PFSK-1 (cell line): ENCODE results near the gene SUPT7L.

Source experiments
- FOXP2 ChIP-seq: optimal IDR thresholded peaks from 2 replicates; pipeline ENCODE3; 2011; ENCODE audit warnings: borderline replicate concordance, control low read depth, inconsistent platforms; ENCODE audit not compliant: insufficient read depth; ENCODE audit errors: extremely low read length, extremely low read depth
- POLR2AphosphoS5 ChIP-seq: IDR thresholded peaks from 2 replicates; pipeline ENCODE4 v1.6.1; 2012; ENCODE audit warnings: low read depth, mild to moderate bottlenecking, control low read depth, low read length, moderate library complexity
- SIN3A ChIP-seq: IDR thresholded peaks from 2 replicates; pipeline ENCODE4 v1.6.1; 2012; ENCODE audit warnings: mild to moderate bottlenecking, low read length, moderate library complexity, borderline replicate concordance; ENCODE audit not compliant: insufficient read depth
- TAF1 ChIP-seq: IDR thresholded peaks from 2 replicates; pipeline ENCODE4 v1.6.1; 2012; ENCODE audit warnings: low read length, control low read depth, borderline replicate concordance; ENCODE audit not compliant: insufficient read depth
- TF ChIP-seq, protein P1 (sequence below), 2 experiments: IDR thresholded peaks; 2 replicates each; pipeline versions ENCODE4 v1.6.1 to v1.8.0; 2011 to 2012; ENCODE audit warnings: low read depth in 2 of 2, low read length in 2 of 2, control low read depth in 1 of 2, inconsistent platforms in 1 of 2, mild to moderate bottlenecking in 1 of 2, moderate library complexity in 1 of 2; ENCODE audit not compliant: insufficient read depth in 1 of 2

The SUPT7L gene

DNA sequence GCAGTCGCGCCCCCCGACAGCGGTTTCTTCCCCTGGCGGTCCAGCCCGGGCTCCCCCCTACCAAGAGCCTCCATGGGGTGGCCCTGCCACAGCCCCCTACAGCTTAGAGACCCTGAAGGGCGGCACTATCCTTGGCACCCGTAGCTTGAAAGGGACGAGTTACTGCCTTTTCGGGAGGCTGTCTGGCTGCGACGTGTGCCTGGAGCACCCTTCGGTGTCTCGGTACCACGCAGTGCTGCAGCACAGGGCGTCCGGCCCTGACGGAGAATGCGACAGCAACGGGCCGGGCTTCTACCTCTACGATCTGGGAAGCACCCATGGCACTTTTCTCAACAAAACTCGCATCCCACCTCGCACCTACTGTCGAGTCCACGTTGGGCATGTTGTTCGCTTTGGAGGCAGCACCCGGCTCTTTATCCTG lies 750 bp upstream of the SUPT7L start:
- TF ChIP-seq, protein P1, sequence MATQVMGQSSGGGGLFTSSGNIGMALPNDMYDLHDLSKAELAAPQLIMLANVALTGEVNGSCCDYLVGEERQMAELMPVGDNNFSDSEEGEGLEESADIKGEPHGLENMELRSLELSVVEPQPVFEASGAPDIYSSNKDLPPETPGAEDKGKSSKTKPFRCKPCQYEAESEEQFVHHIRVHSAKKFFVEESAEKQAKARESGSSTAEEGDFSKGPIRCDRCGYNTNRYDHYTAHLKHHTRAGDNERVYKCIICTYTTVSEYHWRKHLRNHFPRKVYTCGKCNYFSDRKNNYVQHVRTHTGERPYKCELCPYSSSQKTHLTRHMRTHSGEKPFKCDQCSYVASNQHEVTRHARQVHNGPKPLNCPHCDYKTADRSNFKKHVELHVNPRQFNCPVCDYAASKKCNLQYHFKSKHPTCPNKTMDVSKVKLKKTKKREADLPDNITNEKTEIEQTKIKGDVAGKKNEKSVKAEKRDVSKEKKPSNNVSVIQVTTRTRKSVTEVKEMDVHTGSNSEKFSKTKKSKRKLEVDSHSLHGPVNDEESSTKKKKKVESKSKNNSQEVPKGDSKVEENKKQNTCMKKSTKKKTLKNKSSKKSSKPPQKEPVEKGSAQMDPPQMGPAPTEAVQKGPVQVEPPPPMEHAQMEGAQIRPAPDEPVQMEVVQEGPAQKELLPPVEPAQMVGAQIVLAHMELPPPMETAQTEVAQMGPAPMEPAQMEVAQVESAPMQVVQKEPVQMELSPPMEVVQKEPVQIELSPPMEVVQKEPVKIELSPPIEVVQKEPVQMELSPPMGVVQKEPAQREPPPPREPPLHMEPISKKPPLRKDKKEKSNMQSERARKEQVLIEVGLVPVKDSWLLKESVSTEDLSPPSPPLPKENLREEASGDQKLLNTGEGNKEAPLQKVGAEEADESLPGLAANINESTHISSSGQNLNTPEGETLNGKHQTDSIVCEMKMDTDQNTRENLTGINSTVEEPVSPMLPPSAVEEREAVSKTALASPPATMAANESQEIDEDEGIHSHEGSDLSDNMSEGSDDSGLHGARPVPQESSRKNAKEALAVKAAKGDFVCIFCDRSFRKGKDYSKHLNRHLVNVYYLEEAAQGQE (IDR thresholded peaks at IDR 0.05; ENCODE audit: insufficient read depth in 1 of 2, low read depth in 2 of 2, low read length in 2 of 2): no peak
- no peak for TF ChIP-seq TAF1
- no peak for TF ChIP-seq POLR2AphosphoS5
- no peak for TF ChIP-seq SIN3A
- TF ChIP-seq FOXP2: no peak

- no peak for TF ChIP-seq POLR2AphosphoS5
- TF ChIP-seq TAF1: no peak
- TF ChIP-seq, protein P1 (IDR thresholded peaks at IDR 0.05; ENCODE audit: insufficient read depth in 1 of 2, low read depth in 2 of 2, low read length in 2 of 2): no peak
- TF ChIP-seq FOXP2: no peak
- TF ChIP-seq SIN3A: no peak
These were observed 2.0 kb downstream of the SUPT7L start for GRCh38 chr2:27661371-27661770.

DNA sequence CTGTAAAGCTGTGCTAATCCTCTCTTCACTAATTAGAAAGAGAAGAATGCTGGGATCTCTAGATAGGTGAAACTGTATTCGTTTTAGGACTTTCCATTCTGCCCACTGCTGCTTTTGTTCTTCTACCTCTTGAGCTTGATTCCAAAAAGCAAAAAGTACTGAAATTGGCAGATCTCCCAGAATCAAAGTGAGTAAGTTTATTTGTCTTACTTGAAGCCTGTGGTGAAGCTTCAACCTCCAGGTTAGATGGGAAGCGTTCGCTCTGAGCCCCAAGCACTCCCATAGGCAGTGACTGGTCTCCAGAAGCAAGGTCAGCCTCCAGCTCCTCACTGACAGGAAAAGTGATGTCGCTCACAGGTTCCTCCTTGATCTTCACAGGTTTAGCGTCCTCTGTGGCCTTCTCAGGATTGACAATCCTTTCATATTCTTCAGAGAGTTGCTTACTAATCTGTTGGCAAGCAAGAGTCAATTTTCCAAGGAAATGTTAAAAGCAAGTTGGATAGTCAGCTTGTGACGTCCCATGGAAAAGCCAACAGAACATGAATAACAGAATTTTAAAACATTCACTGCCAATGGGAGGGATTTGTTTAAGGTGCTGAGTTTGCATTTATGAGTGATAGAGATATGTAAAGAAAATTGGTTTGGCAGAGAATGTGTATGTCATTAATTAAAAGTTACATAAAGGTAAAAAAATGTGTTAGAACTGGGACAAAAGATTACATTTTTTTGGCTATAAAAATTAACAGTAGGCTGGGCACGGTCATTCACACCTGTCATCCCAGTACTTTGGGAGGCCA lies 8.1 kb downstream of the SUPT7L start:
- TF ChIP-seq SIN3A (no peak), POLR2AphosphoS5 (no peak), FOXP2 (no peak), TAF1 (no peak)
- TF ChIP-seq, protein P1 (IDR thresholded peaks at IDR 0.05; ENCODE audit: insufficient read depth in 1 of 2, low read depth in 2 of 2, low read length in 2 of 2): no peak

DNA sequence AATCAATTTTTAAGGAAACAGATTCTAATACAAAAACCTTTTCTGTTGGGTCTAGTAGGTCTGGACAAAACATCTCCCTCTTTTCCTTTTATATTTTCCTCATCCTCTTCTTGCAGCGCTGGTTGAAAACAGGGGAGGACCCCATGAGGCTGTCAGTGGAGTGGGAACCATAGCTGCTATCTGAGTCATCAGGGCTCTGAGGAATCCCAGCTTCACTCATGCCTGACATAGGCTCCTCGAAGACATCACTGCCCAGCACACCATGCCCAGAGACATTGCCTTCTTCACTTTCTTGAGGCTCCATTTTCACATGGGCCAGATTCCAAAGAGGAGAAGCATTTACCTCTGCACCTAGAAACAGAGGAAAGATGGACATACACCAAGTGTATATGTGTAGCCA lies 10.0 kb downstream of the SUPT7L start:
- TF ChIP-seq SIN3A: no peak
- no peak for TF ChIP-seq TAF1
- TF ChIP-seq POLR2AphosphoS5: no peak
- TF ChIP-seq, protein P1 (IDR thresholded peaks at IDR 0.05; ENCODE audit: insufficient read depth in 1 of 2, low read depth in 2 of 2, low read length in 2 of 2): no peak
- no peak for TF ChIP-seq FOXP2
